Measurements from ENCODE around the gene PCDH9. TPM values are rescaled to one million over a fixed set of nuclear protein-coding genes. Genes with fewer than 3 reads are reported as not detected.

Gene PCDH9
- total and polyA plus RNA-seq, 8 donors, result 0.46 to 3.8 (median 1.5) TPM

- no peaks in the 10 kb centered on the region for H3K36me3 ChIP-seq
- peaks cover 0 to 5% (median 0%) of the 10 kb centered on the region in 4 donors for H3K27me3 ChIP-seq
- no peak overlapping the region for H3K4me3 ChIP-seq
- ATAC-seq (no peak), DNase-seq (no peak), FAIRE-seq (no peak)
- TF ChIP-seq, protein P1, sequence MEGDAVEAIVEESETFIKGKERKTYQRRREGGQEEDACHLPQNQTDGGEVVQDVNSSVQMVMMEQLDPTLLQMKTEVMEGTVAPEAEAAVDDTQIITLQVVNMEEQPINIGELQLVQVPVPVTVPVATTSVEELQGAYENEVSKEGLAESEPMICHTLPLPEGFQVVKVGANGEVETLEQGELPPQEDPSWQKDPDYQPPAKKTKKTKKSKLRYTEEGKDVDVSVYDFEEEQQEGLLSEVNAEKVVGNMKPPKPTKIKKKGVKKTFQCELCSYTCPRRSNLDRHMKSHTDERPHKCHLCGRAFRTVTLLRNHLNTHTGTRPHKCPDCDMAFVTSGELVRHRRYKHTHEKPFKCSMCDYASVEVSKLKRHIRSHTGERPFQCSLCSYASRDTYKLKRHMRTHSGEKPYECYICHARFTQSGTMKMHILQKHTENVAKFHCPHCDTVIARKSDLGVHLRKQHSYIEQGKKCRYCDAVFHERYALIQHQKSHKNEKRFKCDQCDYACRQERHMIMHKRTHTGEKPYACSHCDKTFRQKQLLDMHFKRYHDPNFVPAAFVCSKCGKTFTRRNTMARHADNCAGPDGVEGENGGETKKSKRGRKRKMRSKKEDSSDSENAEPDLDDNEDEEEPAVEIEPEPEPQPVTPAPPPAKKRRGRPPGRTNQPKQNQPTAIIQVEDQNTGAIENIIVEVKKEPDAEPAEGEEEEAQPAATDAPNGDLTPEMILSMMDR (IDR thresholded peaks at IDR 0.05), result no peak
- peaks cover 0 to 3% (median 0%) of the 10 kb centered on the region in 3 donors for H3K4me1 ChIP-seq
- intact Hi-C loops (cut with DNase I), result no loop called here
- WGBS, 2 donors, result 49 to 55% methylated on average over 2 of the region's 2 CpGs
- H3K9me3 ChIP-seq, result no peaks in the 10 kb centered on the region
- no peak overlapping the region for H3K27ac ChIP-seq
Observed at GRCh38 chr13:67223024-67223423, 7.1 kb downstream of the PCDH9 start.

DNA sequence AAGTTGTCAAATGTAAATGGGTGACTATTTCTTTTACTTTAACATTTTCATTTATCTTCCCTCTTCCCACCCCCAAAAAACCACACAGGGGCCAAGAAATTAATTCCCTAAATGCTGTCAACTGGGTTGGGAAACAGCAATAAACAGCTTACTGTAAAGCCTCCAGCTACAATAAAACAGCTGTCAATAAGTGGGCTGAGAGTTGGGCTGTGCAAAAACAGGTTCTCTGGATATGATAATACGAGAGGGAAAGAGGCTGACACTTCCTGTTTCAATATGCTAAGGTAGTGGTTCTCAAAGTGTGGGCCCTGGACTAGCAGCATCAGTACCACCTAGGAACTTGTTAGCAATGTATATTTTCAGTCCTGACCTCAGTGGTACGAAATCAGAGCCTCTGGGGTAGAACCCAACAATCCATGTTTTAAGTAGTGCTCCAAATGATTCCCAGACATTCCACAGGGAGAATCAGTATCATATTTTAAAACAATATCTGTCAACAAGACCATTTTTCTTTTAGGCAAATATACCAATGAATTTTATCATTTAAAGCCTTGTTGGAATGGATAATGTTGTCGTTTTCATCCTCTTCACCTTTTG is 8.4 kb downstream of the PCDH9 start:
- intact Hi-C loops (cut with DNase I), result no loop called here
- ATAC-seq, result peak in 1 of 4 donors; percentile 17
- TF ChIP-seq, protein P1 (IDR thresholded peaks at IDR 0.05), result no peak
- no peak for DNase-seq
- no peak for FAIRE-seq
- H3K4me3 ChIP-seq, result no peak overlapping the region
- H3K27ac ChIP-seq, result no peak overlapping the region
- WGBS, 2 donors, result 33 to 44% methylated on average over 3 of the region's 3 CpGs
- no peaks in the 10 kb centered on the region for H3K36me3 ChIP-seq
- peaks cover 0 to 3% (median 0%) of the 10 kb centered on the region in 3 donors for H3K4me1 ChIP-seq
- H3K27me3 ChIP-seq, result peaks cover 0 to 5% (median 0%) of the 10 kb centered on the region in 4 donors
- no peaks in the 10 kb centered on the region for H3K9me3 ChIP-seq

- intact Hi-C loops (cut with DNase I), result no loop called here
- Histone ChIP-seq H3K27me3 (peaks cover 0 to 5% (median 0%) of the 10 kb centered on the region in 4 donors), H3K27ac (no peak overlapping the region), H3K4me3 (no peak overlapping the region), H3K4me1 (peaks cover 0 to 3% (median 0%) of the 10 kb centered on the region in 3 donors), H3K36me3 (no peaks in the 10 kb centered on the region), H3K9me3 (no peaks in the 10 kb centered on the region)
- FAIRE-seq (no peak), ATAC-seq (no peak), DNase-seq (no peak)
- 86 to 91% methylated on average over 1 of the region's 1 CpG for WGBS, 2 donors
- TF ChIP-seq, protein P1 (IDR thresholded peaks at IDR 0.05), result no peak
Observed at GRCh38 chr13:67219113-67219512, 11.0 kb downstream of the PCDH9 start.

- FAIRE-seq, result no peak
- Histone ChIP-seq H3K36me3 (no peaks in the 10 kb centered on the region), H3K9me3 (no peaks in the 10 kb centered on the region), H3K4me1 (no peaks in the 10 kb centered on the region), H3K27ac (no peak overlapping the region), H3K27me3 (peaks cover 0 to 5% (median 0%) of the 10 kb centered on the region in 4 donors), H3K4me3 (no peak overlapping the region)
- no peak for ATAC-seq
- no peak for DNase-seq
- intact Hi-C loops (cut with DNase I), result no loop called here
- TF ChIP-seq, protein P1 (IDR thresholded peaks at IDR 0.05), result no peak
Observed at GRCh38 chr13:67217880-67218279, 12.3 kb downstream of the PCDH9 start.

DNA sequence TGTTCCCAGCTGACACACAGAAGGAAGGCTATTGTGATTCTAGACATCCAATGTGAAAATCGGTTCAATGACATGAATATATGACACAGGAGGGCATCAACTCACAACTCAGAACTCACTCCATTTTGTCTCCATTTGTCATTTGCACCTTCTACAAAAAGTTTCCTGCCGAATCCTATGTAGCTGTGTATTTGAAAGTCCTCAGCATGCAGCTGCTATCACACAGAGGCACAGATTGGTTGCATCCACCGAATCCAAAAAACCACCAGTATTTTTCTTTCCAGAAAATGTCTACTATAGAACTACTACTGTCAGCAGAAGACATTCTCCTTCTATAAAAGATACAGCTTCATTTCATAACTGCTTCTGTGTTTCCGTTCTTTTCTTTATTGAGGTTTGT is 13.3 kb downstream of the PCDH9 start:
- DNase-seq, result no peak
- 69 to 81% methylated on average over 4 of the region's 4 CpGs for WGBS, 2 donors
- Histone ChIP-seq H3K36me3 (no peaks in the 10 kb centered on the region), H3K4me3 (no peak overlapping the region), H3K4me1 (no peaks in the 10 kb centered on the region), H3K27ac (no peak overlapping the region), H3K27me3 (peaks cover 0 to under 1% (median 0%) of the 10 kb centered on the region in 4 donors), H3K9me3 (no peaks in the 10 kb centered on the region)
- intact Hi-C loops (cut with DNase I), result no loop called here
- TF ChIP-seq, protein P1 (IDR thresholded peaks at IDR 0.05), result no peak
- no peak for ATAC-seq
- no peak for FAIRE-seq
